ENCODE data around the gene SLC2A11. TPM values are rescaled to one million over a fixed set of nuclear protein-coding genes. Genes with fewer than 3 reads are reported as not detected.
A peak's percentile ranks its signal among the peaks of the same experiment; 100 is the strongest.

Gene SLC2A11
- total and polyA plus RNA-seq, 7 donors = 3.7 to 12.7 (median 4.9) TPM

- DNase-seq (no peak), ATAC-seq (peak in 1 of 4 donors; percentile 4)
- TF ChIP-seq CTCF (IDR thresholded peaks at IDR 0.05) = no peak
- Histone ChIP-seq H3K27ac (peak overlapping the region; percentile 90), H3K36me3 (ENCODE audit: insufficient read depth in 1 of 2, low read depth in 1 of 2) (peaks cover 0 to 15% of the 10 kb centered on the region in 2 donors), H3K27me3 (ENCODE audit: insufficient read depth in 3 of 3, low read length in 2 of 3) (no peaks in the 10 kb centered on the region), H3K4me1 (peaks cover 9% of the 10 kb centered on the region), H3K4me3 (peak overlapping the region; percentile 82), H3K9me3 (no peaks in the 10 kb centered on the region)
- 36 to 41% (median 40%) methylated on average over 11 of the region's 11 CpGs for WGBS, 3 donors
- intact Hi-C loops (cut with DNase I) = no loop called here
Measured at GRCh38 chr22:23893121-23893944, 35.7 kb downstream of the SLC2A11 start.

DNA sequence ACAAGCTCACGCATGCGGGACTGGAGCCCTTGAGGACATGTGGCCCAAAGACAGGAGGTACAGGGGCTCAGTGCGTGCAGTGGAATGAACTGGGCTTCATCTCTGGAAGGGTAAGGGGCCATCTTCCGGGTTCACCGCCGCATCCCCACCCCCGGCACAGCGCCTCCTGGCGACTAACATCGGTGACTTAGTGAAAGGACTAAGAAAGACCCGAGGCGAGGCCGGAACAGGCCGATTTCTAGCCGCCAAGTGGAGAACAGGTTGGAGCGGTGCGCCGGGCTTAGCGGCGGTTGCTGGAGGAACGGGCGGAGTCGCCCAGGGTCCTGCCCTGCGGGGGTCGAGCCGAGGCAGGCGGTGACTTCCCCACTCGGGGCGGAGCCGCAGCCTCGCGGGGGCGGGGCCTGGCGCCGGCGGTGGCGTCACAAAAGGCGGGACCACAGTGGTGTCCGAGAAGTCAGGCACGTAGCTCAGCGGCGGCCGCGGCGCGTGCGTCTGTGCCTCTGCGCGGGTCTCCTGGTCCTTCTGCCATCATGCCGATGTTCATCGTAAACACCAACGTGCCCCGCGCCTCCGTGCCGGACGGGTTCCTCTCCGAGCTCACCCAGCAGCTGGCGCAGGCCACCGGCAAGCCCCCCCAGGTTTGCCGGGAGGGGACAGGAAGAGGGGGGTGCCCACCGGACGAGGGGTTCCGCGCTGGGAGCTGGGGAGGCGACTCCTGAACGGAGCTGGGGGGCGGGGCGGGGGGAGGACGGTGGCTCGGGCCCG lies 36.5 kb downstream of the SLC2A11 start, which contains the start of gene MIF:
Gene MIF (plus strand): TSS at position 439 of the 765 bp plus-strand sequence. CDS start 92 bp downstream, at position 531.
- H3K27me3 ChIP-seq (ENCODE audit: insufficient read depth in 3 of 3, low read length in 2 of 3) = no peaks in the 10 kb centered on the region
- 0 to 1% (median 1%) methylated on average over 61 to 72 of the region's 72 CpGs for WGBS, 3 donors
- no peaks in the 10 kb centered on the region for H3K9me3 ChIP-seq
- H3K4me3 ChIP-seq = peak within 1 kb of the TSS; percentile 82
- peaks cover 0 to 15% of the 10 kb centered on the region in 2 donors for H3K36me3 ChIP-seq (ENCODE audit: insufficient read depth in 1 of 2, low read depth in 1 of 2)
- peak; percentile 94 to 96 for DNase-seq
- peak; percentile 68 for TF ChIP-seq CTCF (IDR thresholded peaks at IDR 0.05)
- H3K27ac ChIP-seq = peak within 1 kb of the TSS; percentile 90
- H3K4me1 ChIP-seq = peaks cover 9% of the 10 kb centered on the region
- ATAC-seq = peak; percentile 91 to 94 (median 93)
- intact Hi-C loops (cut with DNase I) = no loop called here

- H3K36me3 ChIP-seq (ENCODE audit: insufficient read depth in 1 of 2, low read depth in 1 of 2) = peaks cover 0 to 15% of the 10 kb centered on the region in 2 donors
- H3K9me3 ChIP-seq = no peaks in the 10 kb centered on the region
- intact Hi-C loops (cut with DNase I) = no loop called here
- peak overlapping the region; percentile 82 for H3K4me3 ChIP-seq
- WGBS, 3 donors = 3 to 6% (median 4%) methylated on average over 60 to 79 of the region's 79 CpGs
- H3K27ac ChIP-seq = peak overlapping the region; percentile 90
- peak; percentile 7 for TF ChIP-seq CTCF (IDR thresholded peaks at IDR 0.05)
- H3K4me1 ChIP-seq = peaks cover 9% of the 10 kb centered on the region
- H3K27me3 ChIP-seq (ENCODE audit: insufficient read depth in 3 of 3, low read length in 2 of 3) = no peaks in the 10 kb centered on the region
- peak; percentile 70 to 80 for DNase-seq
- peak; percentile 34 to 70 (median 59) for ATAC-seq
Measured at GRCh38 chr22:23894710-23895598, 37.3 kb downstream of the SLC2A11 start.

- no peak for TF ChIP-seq CTCF (IDR thresholded peaks at IDR 0.05)
- H3K9me3 ChIP-seq = no peaks in the 10 kb centered on the region
- H3K36me3 ChIP-seq (ENCODE audit: insufficient read depth in 1 of 2, low read depth in 1 of 2) = peaks cover 0 to 15% of the 10 kb centered on the region in 2 donors
- ATAC-seq = no peak
- no peak overlapping the region for H3K27ac ChIP-seq
- H3K4me3 ChIP-seq = peak overlapping the region; percentile 82
- no peak for DNase-seq
- no peaks in the 10 kb centered on the region for H3K27me3 ChIP-seq (ENCODE audit: insufficient read depth in 3 of 3, low read length in 2 of 3)
- peaks cover 9% of the 10 kb centered on the region for H3K4me1 ChIP-seq
- intact Hi-C loops (cut with DNase I) = no loop called here
- WGBS, 3 donors = 82 to 92% (median 83%) methylated on average over 16 of the region's 16 CpGs
Measured at GRCh38 chr22:23895599-23896144, 38.0 kb downstream of the SLC2A11 start.
